Omental fat pad (tissue), 4 donors: ENCODE results near the gene POMZP3. TPM values are rescaled to one million over a fixed set of nuclear protein-coding genes. Genes with fewer than 3 reads are reported as not detected.
"Not testable (repeated sequence)": the region's sequence is repeated elsewhere in the genome, so short reads cannot be mapped to it uniquely, and the experiment has no call there.

Experiments used
- ATAC-seq: fragments of 150-250 bp; one replicate; pipeline ENCODE4 v1.9.1; 2016; ENCODE audit warnings: mild to moderate bottlenecking, moderate library complexity; ENCODE audit not compliant: low FRiP score
- DNase-seq: peaks from one replicate; pipeline ENCODE4 v3.0.0-alpha.2; 2019; ENCODE audit warnings: low spot score
- total RNA-seq, 4 donors: library from RNA; depleted of rRNA; stranded (reverse); fragments of >200 nt; gene quantifications; one replicate each; pipeline ENCODE4 v1.1.0, GENCODE V29; 2016

The POMZP3 gene
- total RNA-seq: 10 to 100 TPM in 1 of 4 donors, 1 to 10 TPM in 3; 5.2 to 14.3 (median 7.7) TPM

DNA sequence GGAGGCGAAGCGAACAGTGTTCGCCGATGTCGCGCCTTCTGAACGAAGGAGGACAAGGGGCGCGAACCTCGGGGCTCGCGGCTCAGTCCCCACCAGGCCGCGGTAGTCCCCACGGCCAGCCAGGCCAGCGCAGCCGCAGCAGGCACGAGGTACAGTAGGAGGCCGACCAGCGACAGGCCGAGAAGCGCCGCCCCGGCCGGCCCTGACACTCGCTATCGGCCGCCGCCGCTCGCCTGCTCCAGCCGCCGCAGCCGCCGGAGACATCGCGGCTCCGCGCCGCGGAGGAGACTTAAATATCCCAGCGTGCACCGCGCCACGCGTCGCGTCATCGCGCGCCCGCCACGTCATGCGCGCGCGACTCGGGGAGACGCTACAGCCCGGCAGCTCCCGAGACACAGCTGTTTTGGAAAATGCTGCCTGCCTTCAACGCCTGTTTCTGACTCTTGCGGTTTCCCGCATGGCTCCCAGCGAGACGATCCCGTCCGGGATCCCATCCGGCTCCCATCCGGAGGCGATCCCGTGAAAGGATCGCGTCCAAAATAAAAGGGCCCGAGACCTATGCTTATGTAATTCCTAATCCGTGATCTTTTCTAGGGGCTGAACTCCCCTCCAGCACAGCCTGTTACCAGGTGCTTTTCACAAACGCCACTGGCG lies at the start of gene POMZP3:
Gene POMZP3 (minus strand): TSS at position 291 of the 654 bp plus-strand sequence. CDS start 1,215 bp downstream, outside the sequence.
- ATAC-seq: peak; percentile 91
- DNase-seq: not testable (repeated sequence)

DNA sequence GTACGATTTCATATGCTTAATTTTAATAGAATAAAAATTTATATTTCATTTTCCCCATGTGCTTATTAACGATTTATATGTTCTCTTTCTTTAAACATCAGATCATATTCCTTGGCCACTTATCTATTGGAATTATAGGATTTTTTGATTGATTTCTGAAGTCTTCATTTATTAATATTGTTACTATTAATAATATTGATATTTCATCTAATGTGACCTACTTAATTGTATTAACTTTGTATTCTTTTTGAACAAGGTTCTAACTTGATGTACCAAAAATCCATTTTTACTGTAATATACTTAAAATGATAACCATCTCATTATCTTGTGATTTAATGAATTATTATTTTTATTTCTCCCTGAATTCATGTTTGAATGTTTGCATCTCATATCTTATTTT lies 48.7 kb upstream of the POMZP3 start:
- not testable (repeated sequence) for ATAC-seq, DNase-seq

DNA sequence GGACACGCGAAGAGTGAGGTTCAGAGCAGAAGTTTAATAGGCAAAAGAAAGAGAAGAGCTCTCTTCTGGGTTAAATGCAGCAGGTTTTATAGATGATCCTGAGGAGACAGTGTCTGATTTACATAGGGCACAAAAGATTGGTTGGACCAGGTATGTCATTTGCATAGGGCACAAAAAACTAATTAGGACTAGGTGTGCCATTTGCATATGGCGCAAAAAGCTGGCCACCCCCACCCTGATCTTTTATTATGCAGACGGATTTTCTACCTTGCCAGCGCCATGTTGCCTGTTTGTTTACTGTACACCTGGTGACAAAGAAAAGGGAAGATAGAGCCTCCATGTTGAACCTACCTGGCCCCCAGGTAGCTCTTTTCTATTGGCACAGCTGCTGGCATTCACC lies 46.3 kb upstream of the POMZP3 start:
- DNase-seq, ATAC-seq: not testable (repeated sequence)

DNA sequence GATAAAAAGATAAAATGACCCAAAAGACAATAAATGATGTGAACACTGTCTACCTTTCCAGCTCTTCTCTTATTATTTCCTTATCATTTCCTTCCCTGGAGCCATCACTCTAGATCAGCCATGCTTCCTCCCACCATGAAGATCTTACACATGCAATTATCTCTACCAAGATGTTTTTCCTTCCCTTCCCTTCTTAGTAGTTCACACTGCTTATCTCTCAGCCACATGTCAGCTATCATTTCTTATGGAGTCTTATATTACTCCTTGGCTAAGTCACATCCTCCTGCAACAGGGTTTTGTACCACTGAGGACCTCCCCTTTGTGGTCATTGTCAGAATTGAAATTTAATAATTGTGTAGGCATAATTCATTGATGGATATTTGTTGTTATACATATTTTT lies 32.1 kb upstream of the POMZP3 start:
- DNase-seq, ATAC-seq: not testable (repeated sequence)

DNA sequence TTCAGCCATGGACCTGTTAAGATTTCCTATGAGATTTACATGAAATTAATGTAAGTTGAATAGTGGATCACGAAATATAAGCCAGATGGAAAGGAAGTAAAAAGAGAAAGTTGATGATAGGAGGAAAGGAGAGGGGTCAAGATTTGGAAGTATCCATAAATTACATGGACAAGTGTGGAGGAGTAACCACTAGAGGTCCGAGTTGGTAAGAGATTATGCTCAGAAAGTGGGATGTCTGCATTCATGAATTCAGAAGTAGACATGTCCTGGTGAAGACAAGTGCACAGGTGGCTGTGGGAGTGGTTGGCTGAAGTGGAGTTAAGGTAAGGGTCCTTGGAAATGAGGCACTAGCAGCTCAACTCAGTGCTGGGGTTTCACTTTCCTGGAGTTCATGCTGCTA lies 29.3 kb upstream of the POMZP3 start:
- not testable (repeated sequence) for DNase-seq

DNA sequence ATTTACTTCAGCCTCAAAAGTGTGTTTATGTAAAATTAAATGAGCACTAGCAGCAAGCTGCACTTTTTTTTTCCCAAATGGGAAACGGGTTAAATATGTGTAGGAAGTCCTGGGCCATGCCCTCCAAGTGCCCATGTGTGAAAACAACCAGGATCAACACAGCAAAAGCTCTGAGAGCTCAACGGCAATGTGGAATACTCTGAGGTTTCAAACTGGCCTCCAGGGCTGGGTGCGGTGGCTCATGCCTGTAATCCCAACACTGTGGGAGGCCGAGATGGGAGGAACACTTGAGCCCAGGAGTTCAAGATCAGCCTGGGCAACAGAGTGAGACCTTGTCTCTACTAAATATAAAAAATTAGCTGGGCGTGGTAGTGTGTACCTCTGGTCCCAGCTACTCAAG lies 15.5 kb upstream of the POMZP3 start:
- not testable (repeated sequence) for DNase-seq, ATAC-seq

More for the DNA sequence above, 29.3 kb upstream of the POMZP3 start:
- not testable (repeated sequence) for ATAC-seq

DNA sequence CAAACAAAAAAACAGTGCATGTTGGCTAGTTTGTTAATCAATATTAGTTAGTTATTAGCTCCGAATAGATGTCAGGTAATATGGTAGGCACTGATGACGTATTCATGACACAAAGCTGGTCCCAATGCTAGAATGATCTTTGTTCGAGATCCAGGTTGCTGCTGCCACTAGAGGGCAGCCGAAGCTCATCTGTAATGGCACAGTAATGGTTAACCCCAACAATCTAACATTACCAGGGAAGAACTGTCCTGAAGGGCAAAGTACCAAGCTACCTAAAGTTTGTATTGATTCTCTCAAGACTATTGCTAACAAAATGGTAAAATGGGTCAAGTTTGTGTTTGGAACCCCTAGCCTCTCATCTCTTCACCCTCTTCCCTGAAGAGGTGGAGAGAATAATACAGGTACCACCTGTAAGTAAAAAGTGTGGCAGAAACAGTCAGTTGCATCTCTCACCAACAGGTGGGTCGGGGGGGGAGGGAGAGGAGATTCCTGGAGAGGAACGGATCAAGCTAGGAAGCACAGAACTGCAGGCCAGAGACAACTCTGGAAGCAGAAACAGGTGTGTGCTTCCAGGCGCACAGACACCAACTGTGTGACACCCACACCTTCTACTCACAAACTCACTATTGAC lies 10.1 kb upstream of the POMZP3 start:
- ATAC-seq: peak; percentile 57
- DNase-seq: not testable (repeated sequence)

DNA sequence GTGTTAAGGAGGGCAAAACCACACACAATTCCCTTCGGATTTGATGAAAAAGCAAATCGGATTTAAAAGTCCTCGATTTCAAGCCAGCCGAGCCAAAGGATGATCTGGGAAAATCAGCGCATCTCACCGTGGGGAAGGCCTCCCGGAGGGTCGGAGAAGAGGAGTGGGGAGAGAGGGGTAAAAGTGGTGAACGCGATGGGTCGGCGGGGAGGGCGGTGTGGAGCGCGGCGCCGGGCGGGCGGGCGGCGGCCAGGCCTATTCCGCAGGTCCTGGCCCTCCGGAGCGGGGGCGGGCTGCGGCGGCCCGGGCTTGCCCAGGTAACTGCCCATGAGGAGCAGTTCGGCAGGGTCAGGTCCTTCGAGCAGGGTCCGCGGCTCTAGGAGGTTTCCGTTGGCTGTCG lies 498 bp downstream of the POMZP3 start:
- peak; percentile 82 for ATAC-seq
- not testable (repeated sequence) for DNase-seq

DNA sequence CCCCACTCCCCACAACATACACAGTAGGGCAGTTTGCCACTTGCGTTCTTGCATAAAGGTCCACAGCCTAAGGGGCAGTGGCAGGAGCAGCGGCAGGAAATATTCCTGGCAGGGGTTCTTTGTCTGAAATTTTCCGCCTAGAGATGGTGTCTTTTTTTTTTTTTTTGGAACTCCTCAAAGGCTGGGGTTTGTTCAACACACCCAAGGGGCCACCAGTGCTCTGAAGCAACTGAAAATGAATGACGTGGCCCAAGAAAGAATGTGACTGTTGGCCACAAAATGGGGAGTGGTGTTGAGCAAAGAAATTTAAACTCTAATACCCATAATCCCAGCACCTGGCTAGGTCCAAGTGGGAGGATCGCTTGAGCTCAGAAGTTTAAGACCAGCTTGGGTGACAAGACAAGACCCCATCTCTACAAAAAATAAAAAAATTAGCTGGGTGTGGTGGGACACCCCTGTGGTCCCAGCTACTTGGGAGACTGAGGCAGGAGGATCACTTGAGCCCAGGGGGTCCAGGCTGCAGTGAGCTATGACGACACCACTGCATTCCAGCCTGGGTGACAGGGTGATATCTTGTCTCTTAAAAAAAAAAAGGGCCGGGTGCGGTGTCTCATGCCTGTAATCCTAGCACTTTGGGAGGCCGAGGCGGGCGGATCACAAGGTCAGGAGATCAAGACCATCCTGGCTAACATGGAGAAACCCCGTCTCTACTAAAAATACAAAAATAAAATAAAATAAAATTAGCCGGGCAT lies 7.5 kb downstream of the POMZP3 start:
- peak; percentile 20 for ATAC-seq
- not testable (repeated sequence) for DNase-seq

DNA sequence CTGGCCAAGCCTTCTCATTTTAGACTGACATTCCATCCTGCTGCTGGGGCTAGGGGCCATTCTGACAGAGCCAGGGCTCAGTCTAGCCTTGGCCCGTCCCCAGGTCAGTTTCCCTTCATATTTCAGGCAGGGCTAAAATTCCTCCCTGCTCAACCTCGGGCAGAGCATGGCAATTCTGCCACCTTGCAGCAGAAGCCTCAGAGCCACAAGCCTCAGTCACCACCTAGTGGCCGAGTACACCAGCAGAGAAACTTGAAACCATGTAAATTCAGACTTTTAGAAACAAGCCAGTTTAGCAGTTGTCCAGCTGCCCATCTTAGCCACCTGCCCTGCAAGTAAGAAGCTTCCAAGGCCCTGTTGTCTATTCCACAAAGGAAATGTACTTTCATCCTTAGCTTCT lies 13.3 kb downstream of the POMZP3 start:
- not testable (repeated sequence) for DNase-seq, ATAC-seq

DNA sequence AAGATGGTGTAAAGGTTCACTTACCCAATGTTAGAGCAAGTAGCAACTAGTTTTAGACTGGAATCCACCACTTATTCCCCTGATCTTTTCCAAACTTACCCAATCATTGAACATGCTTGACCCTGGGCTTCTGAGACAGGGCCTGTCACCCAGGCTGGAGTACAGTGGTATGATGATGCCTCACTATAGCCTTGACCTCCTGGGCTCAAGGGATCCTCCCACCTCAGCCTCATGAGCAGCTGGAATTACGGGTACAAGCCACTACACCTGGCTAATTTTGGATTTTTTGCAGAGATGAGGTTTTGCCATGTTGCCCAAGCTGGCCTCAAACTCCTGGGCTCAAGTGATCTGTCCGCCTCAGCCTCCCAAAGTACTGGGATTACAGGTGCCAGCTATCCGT lies 14.8 kb downstream of the POMZP3 start:
- peak; percentile 67 for ATAC-seq
- not testable (repeated sequence) for DNase-seq

DNA sequence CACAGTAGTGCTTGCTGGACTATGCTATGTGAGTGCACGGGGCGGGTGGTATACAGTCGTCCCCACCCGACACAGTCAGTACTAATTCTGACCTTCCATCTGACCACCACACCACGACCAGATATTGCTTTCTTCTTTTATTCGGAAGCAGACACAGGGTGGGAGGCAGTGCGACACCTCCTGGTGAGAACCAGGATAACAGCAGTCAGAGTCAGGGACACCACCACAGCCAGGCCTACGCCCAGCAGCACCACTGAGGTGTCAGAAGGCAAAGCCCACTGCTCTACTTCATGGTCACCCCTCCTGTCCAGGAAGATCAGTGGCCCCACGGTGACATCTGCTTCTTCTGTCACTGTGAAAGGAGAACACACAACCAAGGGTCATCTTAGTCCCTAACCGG lies 17.2 kb downstream of the POMZP3 start:
- not testable (repeated sequence) for DNase-seq
- ATAC-seq: peak; percentile 38

DNA sequence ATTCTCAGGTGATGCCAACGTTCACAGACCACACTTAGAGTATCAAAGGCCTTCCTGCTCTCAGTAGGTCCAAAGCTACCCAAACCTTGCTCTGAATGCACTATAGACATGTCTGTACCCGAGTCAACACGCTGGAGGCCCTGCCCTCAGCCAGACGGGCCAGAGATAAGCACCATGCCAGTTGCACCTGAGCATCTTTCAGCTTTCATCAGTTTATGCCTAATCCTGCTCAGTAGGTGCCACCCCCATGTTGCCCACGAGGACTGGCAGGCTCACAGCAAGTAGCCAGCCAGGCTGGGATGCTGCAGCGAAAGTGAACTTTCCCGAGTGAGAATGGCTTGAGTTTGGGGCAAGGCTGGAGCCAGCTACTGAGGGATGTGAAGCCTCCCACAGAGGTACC lies 18.6 kb downstream of the POMZP3 start:
- not testable (repeated sequence) for ATAC-seq, DNase-seq

DNA sequence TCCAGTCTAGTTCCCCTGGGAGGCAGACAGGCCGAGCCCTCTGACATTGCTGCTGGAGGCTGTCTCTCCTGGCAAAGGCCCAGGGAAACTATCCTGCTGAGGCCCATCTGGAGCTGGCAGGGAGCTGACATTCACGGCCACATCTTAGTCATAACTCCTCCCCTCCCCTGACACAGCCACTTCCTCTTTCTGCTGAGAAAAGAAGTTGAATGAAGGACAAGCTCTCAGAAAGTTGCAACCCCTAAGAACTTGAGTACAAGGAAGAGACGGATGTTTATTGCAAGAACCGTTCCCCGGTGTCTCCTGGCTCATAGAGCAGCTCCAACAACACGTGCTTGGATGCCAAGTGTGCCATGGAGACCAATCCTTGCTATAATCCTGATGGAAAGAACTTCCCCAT lies 21.1 kb downstream of the POMZP3 start:
- peak; percentile 95 for ATAC-seq
- DNase-seq: not testable (repeated sequence)

DNA sequence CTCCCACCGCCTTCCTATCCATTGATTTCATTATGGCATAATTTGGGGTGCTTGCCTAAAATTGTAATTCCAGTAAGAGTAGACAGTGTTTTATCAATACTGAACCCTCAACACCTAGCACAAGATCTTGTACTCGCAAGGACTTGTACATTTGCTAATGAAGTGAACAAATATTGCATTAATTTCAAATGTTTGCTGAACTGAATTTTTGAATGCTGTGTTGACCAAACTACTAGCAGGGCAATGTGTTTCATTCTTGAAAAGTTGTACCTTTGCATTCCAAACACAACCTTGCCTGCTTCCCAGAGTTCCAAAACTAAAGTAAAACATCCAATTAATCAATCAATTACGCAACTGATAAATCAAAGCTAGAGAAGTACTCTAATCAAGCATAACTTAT lies 26.4 kb downstream of the POMZP3 start:
- not testable (repeated sequence) for DNase-seq, ATAC-seq

DNA sequence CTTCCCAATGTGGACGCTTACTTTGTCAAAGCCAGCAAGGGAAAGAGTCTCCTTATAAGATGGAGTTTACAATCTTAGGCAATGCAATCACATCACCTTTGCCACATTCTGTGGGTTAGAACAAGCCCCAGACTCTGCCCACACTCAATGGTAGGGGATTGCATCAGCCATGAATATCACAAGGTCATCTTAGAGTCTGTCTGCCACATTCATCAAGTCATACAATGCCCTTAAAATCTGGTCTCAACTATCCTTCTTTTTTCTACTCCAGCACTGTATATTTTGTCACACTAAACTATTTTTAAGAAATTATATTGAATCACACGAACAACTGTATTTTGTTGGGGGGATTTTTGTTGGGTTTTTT lies 27.0 kb downstream of the POMZP3 start:
- not testable (repeated sequence) for ATAC-seq, DNase-seq

DNA sequence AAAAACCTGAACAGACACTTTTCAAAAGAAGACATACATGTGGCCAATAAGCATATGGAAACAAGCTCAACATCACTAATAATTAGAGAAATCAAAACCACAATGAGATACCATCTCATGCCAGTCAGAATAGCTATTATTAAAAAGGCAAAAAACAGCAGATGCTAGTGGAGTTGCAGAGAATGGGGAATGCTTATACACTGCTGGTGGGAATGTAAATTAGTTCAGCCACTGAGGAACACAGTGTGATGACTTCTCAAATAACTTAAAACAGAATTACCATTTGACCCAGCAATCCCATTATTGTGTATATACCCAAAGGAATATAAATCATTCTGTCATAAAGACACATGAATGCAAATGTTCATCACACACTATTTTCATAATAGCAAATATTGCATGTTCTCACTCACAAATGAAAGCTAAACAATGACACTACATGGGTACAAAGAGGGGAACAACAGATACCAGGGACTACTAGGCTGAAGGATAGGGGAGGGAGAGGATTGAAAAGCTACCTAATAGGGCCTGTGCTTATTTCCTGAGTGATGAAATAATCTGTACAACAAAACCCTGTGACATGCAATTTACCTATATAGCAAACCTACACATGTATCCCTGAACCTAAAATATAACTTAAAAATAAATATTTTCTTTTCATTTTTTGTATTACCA lies 28.4 kb downstream of the POMZP3 start:
- ATAC-seq, DNase-seq: not testable (repeated sequence)

DNA sequence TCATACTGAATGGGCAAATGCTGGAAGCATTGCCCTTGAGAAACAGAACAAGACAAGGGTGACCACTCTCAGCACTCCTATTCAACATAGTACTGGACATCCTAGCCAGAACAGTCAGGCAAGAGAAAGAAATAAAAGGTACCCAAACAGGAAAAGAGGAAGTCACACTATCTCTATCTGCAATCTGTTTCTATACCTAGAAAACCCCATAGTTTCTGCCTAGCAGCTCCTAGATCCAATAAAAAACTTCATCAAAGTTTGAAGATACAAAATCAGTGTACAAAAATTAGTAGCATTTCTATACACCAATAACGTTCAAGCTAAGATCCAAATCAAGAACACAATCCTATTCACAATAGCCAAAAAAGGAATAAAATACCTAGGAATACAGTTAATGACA lies 29.8 kb downstream of the POMZP3 start:
- DNase-seq, ATAC-seq: not testable (repeated sequence)

DNA sequence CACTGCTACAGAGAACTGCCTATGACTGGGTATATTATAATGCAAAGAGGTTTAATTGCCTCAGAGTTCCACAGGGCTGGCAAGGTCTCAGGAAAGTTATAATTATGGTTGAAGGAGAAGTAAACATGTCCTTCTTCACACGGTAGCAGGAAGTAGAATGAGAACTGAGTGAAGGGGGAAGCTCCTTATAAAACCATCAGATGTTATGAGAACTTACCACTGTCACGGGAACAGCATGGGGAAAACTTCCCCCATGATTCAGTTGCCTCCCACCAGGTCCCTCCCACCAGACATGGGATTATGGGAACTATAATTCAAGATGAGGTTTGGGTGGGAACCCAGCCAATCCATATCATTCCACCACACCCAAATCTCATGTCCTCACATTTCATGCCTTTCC lies 34.4 kb downstream of the POMZP3 start:
- not testable (repeated sequence) for ATAC-seq, DNase-seq
